Measurements from ENCODE around the gene UBE2R2.

Gene UBE2R2

DNA sequence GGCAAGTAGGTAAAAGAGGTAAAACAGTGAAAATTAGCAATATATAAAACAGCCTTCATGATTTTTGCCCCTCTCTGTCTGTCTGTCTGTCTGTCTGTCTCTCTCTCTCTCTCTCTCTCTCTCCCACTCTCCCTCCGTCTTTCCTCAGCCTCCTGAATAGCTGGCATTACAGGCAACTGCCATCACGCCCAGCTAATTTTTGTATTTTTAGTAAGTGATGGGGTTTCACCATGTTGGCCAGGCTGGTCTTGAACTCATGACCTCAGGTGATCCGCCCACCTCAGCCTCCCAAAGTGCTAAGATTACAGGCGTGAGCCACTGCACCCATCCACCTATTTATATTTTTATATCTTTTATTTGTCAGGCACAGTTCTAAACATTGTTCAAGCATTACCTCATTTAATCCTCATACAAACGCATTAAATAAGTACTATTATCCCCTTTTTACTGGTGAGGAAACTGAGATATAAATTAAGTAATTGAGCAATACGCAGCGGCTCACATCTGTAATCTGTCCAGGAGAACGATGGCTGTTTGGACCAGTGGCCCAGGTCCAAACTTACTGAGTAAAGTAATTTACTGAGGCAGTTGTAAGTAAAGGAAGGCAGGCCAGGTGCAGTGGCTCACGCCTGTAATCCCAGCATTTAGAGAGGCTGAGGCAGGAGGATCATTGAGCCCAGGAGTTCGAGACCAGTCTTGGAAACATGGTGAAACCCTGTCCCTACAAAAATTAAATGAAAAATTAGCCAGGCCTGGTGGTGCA, 60.9 kb downstream of the UBE2R2 start:
- H3K4me3 ChIP-seq (ENCODE audit: low read depth, low read length) = no peak overlapping the region
- DNase-seq (ENCODE audit: low read depth) = no peak
- TF ChIP-seq, protein P1, sequence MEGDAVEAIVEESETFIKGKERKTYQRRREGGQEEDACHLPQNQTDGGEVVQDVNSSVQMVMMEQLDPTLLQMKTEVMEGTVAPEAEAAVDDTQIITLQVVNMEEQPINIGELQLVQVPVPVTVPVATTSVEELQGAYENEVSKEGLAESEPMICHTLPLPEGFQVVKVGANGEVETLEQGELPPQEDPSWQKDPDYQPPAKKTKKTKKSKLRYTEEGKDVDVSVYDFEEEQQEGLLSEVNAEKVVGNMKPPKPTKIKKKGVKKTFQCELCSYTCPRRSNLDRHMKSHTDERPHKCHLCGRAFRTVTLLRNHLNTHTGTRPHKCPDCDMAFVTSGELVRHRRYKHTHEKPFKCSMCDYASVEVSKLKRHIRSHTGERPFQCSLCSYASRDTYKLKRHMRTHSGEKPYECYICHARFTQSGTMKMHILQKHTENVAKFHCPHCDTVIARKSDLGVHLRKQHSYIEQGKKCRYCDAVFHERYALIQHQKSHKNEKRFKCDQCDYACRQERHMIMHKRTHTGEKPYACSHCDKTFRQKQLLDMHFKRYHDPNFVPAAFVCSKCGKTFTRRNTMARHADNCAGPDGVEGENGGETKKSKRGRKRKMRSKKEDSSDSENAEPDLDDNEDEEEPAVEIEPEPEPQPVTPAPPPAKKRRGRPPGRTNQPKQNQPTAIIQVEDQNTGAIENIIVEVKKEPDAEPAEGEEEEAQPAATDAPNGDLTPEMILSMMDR (IDR thresholded peaks at IDR 0.05; ENCODE audit: insufficient read depth, low read depth, low read length, missing control alignments) = no peak

DNA sequence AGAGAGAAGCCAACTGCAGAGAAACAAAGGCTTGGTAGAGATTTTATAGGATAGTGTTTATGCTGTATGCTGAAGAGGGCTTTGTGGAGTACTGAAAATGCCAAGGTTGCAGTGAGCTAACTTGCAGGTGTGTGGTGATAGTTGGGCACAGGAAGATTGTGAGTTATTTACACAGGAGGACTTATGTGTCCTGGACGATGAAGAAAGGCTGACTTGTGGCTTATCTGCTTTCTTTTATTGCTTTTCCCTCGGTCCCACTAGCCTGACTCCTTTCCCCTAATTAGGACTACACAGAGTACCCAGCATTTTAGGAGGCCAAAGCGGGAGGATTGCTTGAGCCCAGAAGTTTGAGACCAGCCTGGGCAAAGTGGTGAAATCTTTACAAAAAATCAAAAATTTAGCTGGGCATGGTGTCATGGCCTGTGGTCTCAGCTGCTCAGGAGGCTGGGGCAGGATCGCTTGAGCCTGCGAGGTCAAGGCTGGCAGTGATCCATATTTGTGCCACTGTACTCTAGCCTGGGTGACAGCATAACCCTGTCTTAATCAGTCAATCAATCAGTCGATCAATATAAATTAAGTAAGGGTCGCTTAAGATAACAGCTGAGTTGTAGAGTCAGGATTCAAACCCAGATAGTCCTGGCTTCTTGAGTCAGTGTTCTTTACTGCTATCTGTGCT, 61.9 kb downstream of the UBE2R2 start:
- H3K4me3 ChIP-seq (ENCODE audit: low read depth, low read length) = no peak overlapping the region
- DNase-seq (ENCODE audit: low read depth) = no peak
- TF ChIP-seq, protein P1 (IDR thresholded peaks at IDR 0.05; ENCODE audit: insufficient read depth, low read depth, low read length, missing control alignments) = no peak

DNA sequence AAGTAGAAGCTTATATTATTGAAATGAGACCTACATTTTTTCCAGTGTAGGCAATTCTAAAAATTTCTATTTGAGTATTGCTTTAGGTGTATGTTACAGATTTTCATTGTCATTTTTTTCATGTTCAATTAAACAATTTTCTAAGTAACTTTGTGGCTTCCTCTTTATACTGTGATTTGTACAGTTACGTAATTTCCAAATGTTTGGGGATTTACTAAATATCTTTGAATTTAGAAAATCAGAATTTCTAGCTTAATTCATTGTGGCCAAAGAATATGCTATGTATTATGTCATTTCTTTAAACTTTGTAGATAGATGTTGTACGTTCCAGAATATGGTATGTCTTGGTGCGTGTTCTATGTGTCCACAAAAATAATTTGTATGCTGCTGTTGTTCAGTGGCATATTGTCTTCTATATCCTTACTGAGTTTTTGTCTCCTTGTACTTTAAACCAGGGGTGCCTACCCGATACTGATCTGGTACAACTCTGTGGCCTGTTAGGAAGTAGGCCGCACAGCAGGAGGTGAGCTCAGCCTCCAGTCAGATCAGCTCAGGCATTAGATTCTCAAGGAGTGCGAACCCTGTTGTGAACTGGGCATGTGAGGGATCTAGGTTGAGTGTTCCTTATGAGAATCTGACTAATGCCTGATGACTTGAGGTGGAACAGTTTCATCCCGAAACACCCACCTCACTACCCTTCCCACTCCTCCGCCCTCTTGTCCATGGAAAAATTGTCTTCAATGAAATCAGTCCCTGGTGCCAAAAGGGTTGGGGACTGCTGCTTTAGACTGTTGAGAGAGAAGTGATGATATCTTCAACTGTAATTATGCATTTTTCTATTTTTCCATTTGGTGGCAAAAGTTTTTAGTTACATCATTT, 63.5 kb downstream of the UBE2R2 start:
- no peak for DNase-seq (ENCODE audit: low read depth)
- TF ChIP-seq, protein P1 (IDR thresholded peaks at IDR 0.05; ENCODE audit: insufficient read depth, low read depth, low read length, missing control alignments) = no peak
- H3K4me3 ChIP-seq (ENCODE audit: low read depth, low read length) = no peak overlapping the region

DNA sequence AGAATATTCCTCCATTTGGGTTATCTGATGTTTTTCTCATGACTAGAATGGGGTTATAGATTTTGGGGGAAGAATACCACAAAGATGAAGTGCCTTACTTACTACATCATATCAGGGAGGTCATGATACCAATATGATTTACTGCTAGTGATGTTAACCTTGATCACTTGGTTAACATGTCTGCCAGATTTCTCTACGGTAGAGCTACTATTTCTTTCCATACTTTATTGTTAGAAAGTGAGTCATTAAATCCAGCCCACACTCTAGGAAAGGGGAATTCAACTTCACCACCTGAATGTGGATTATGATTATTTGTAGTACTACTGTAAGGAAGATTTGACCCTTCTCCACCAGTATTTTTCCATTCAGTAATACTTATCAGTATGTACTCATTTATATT, 64.7 kb downstream of the UBE2R2 start:
- TF ChIP-seq, protein P1 (IDR thresholded peaks at IDR 0.05; ENCODE audit: insufficient read depth, low read depth, low read length, missing control alignments) = no peak
- no peak for DNase-seq (ENCODE audit: low read depth)

DNA sequence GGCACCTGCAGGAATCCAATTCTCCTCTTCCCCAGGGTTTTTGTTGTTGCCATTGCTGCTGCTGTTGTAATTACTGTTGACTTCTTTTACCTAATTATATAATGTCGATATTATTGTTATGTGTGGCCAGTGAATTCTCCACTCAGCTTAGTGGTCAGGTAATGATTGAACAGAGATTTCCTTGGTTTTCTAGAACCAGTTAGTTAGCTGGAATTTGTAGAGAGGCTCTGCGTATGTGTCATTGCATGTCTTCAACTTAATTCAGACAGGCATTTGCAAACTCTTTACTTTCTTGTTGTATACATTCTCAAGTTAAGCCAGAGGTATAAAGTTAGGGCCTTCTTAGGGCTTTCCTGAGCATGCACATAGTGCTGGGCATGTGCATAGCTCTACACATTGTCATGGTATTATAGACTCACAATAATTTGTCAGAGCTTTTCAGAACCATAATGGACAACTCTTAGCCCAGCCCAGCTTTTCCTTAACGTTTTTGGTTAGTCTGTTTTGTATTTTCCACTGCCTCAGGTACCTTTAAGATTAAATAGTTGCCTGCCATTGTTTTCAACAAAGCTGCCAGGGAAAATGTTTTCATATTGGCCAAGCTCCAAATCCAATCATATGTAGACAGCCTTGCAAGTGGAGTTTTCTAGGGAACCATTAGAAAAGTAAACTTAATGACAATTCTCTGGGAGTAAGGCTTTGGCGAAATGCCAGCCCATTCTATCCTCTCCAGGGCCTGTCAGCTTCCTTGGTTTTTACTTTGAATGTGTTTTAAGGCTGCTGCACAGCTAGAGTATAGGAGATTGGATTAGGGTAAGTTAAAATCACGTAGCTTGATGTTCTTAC, 68.1 kb downstream of the UBE2R2 start:
- DNase-seq (ENCODE audit: low read depth) = no peak
- no peak overlapping the region for H3K4me3 ChIP-seq (ENCODE audit: low read depth, low read length)

More for the DNA sequence above, 64.7 kb downstream of the UBE2R2 start:
- no peak overlapping the region for H3K4me3 ChIP-seq (ENCODE audit: low read depth, low read length)

More for the DNA sequence above, 68.1 kb downstream of the UBE2R2 start:
- TF ChIP-seq, protein P1 (IDR thresholded peaks at IDR 0.05; ENCODE audit: insufficient read depth, low read depth, low read length, missing control alignments) = no peak

All from GM12865 (cell line).